NCI-H2107 treated with DMSO at 0.1 percent for 48 hours (cell line): ENCODE measurements around the gene ENTPD6.
A peak's percentile ranks its signal among the peaks of the same experiment; 100 is the strongest.
"Not testable (repeated sequence)": the region's sequence is repeated elsewhere in the genome, so short reads cannot be mapped to it uniquely, and the experiment has no call there.

Source experiments
- DNase-seq: peaks from one replicate; lab custom pipeline; 2025; ENCODE audit not compliant: unreplicated experiment; lab: John Stamatoyannopoulos, UW

ENTPD6 gene

GRCh38 chr20:25254986-25255680 is 59.6 kb downstream of the ENTPD6 start:
- no peak for DNase-seq

DNA sequence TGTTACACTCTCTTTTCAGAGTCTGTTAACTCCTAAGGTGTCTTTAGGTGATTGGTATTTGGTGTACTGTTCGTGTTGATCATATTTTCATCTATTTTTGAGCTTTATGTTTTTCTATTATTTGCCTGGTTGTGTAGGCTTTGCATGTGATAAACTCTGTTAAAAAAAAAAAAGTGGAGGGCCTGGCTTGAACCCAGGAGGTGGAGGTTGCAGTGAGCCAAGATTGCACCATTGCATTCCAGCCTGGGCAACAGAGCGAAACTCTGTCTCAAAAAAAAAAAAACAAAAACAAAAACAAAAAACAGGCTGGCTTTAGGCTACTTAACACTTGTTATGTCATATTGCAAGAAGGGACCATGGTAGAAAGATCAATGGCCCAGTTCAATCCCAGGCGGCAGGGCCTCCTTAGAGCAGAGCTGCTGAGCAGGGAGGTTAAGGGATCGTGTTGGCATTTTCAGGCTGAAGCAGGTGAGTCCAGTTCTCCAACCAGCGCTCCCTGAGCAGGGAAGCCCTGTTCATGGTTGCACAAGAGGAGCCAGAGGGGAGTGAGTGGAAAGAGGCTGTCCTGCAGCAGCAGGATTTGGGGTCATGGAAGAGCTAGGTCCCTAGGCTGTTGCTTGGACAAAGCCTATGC is 60.8 kb downstream of the ENTPD6 start:
- DNase-seq, result no peak

DNA sequence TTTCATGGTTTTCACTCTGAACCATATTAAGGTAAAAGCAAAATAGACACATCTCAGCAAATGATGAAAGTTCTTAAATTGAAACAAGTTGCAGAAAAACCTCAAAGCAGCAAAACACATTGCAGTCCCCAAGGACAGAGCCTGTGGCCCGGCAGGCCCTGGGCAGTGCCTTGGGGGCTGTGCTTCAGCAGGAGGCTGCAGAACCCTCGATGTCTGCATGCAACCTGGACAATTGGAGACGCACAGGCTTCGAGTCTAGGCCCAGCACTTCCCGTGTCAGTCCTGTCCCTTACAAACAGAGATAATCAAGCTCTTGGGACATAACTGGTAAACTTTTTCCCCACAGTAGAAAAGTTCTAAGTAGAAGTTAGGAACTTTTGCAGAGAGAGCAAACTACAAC is 61.6 kb downstream of the ENTPD6 start:
- no peak for DNase-seq

- DNase-seq, result no peak
These were observed 62.4 kb downstream of the ENTPD6 start for GRCh38 chr20:25257756-25258475.

DNA sequence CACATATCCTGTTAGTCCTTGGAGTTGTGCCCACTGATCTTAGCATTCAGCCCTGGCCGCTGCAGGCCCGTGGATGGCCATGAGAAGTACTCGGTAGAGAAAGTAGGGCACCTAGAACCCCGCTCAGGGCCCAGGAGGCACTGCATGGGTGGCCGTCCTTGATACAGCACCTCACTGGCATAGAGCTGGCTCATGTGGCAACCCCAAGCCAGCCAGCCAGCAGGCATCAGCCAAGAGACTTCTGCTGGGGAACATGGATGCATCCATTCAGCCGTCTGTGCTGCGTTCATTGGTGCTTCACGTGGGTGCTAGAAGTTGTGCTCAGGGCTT is 62.9 kb downstream of the ENTPD6 start:
- DNase-seq, result no peak

GRCh38 chr20:25258828-25259227 is 63.3 kb downstream of the ENTPD6 start:
- no peak for DNase-seq

GRCh38 chr20:25259358-25259757 is 63.8 kb downstream of the ENTPD6 start:
- DNase-seq, result no peak

DNA sequence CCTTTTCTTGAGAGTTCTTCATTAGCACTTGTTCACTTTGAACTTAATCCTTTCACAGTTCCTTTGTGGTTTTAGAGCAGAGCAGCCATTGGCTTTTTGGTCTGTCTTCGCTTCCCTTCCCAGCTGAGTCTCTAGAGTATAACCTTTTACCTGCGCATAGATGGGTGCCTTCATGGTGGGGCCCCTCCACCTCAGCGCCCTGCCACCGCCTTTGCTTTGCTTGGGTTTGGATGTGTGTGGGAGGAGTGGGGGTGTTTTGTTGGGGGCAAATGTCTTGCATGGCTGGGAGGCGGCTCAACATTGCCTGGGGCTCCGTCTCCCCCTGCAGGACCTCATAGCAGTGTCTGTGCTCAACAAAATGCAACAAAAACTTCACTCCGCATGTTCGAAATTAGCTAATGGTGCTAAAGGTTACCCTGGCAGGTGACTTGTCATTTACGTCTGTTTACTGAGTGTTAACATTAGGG is 64.3 kb downstream of the ENTPD6 start:
- no peak for DNase-seq

DNA sequence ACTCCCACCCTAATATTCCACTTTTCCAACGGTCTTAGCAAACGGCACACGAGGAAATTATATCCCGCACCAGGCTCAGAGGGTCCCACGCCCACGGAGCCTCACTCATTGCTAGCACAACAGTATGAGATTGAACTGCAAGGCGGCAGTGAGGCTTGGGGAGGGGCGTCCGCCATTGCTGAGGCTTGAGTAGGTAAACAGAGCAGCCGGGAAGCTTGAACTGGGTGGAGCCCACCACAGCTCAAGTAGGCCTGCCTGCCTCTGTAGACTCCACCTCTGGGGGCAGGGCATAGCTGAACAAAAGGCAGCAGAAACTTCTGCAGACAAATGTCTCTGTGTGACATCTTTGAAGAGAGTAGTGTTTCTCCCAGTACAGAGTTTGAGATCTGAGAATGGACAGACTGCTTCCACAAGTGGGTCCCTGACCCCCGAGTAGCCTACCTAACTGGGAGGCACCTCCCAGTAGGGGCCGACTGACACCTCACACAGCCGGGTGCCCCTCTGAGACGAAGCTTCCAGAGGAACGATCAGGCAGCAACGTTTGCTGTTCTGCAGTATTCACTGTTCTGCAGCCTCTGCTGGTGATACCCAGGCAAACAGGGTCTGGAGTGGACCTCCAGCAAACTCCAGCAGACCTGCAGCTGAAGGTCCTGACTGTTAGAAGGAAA is 65.4 kb downstream of the ENTPD6 start:
- not testable (repeated sequence) for DNase-seq

GRCh38 chr20:25269057-25269832 is 73.7 kb downstream of the ENTPD6 start:
- no peak for DNase-seq

DNA sequence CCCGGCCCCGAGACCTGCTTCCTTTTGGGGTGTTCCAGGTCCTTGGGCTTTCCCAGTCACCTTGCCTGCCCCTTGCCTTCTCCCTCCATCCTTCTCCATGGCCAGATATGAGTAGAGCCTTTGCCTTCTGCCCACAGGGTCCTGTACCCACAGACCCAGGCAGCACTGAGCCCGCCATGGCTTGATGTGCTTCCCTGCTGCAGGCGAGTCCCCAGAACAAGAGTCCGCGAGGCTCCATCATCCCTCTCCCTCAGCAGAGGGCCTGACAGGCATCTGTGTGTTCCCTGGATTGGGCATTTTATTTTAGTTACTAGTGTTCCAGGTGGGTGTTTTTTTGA is 74.3 kb downstream of the ENTPD6 start:
- DNase-seq, result no peak

- DNase-seq, result peak; percentile 61
These were observed 75.3 kb downstream of the ENTPD6 start for GRCh38 chr20:25270829-25271251.

DNA sequence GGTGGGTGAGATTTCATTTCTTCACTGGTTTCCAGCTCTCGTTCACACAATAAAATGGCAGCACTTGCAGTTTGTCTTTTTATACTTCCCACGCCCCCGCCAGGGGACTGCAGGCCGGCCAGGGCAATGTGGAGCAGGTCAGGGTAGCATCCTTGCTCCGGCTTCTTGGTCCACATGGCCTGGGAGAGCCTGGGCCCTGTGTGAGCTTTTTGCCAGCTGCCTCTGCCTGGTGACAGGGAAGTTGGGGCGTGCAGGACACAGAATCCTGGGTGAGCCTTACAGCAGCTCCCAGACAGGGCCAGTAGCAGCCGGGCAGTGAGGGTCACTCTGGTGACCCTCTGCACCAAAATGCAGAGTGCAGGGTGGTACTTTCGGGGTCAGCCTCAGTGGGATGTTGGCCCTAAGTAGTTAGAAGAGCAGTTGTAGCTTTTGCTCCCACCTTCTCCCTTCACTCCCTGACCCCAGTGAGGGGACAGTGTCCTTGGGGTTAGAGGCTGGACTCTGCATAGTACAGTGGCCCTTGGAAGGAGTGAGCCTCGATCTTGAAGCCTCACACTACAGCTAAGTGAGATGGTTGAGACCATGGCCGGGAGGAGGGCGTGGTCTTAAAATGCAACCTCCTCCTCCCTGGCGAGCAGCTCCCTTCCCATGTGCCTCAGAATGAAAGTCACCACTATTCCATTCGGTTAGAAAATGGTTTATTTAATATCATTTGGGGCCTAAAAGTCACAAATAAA is 76.1 kb downstream of the ENTPD6 start:
- DNase-seq, result no peak

DNA sequence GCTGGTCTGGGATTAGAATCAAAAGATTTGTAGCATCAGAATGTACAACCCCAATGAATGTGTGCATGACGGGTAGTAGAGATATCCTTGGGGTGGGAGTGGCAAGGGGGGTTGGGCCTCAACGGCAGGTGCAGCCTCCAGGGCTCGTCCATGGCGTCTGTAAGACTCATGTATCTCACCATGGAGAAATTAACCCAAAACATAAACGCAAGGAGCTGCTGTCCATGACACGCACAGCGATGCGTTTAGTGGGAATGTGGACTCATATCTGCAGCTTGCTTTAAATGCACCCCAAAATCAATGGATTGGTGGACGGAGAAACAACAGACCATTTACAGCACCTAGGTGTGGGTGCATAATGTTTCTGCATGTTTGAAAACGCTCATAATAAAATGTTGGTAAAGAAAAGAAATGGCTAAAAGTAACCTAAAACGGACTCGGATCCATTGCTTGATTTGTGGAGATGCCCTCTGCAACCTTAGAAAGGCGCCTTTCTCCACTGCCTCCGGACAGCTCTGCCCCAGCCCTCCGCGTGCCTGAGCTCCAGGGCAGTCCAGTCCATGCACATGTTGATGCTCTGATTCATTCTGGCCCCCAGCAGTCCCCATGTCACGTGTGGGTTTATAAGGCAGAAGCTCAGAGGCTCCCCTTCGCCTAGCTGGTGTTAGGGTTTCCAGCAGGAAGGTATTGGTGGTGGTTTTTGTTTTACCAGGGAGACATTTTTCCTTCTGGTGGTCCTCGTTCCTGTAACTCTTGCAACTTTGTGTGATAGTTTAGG is 76.9 kb downstream of the ENTPD6 start:
- DNase-seq, result no peak

GRCh38 chr20:25273046-25273445 is 77.5 kb downstream of the ENTPD6 start:
- no peak for DNase-seq

DNA sequence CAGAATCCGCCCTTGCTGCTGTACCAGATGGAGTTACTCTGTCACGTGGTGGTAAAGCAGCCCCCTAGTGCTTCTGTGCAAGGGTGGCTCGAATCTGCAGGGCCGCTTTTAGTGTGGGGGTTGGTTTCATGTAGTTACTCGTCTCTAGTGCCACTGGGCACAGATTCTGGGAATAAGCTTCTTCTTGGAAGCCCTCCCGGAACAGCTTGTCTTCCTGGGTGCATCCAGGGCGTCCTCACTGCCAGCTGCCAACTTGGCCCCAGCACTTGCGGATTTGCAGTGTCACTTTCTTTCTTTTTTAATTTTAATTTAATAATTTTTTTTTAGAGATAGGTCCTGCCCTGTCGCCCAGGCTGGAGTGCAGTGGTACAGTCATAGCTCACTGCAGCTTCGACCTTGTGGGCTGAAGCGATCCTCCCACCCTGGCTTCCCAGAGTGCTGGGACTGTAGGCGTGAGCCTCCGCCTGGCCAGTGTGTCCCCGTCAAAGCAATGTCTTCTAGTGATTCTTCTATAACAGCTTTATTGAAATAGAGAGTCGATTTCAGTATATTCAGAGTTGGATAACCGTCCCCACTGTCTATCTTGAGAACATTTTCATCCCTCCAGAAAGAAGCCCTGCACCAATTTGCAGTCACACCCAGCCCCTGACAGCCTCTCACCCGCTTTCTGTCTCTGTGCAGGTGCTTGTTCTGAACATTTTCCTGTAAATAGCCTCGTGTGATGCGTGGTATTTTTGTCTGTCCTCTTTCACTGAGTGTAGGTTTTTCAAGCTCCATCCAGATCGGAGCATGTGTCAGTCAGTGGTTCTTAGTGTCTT is 78.2 kb downstream of the ENTPD6 start:
- DNase-seq, result no peak

DNA sequence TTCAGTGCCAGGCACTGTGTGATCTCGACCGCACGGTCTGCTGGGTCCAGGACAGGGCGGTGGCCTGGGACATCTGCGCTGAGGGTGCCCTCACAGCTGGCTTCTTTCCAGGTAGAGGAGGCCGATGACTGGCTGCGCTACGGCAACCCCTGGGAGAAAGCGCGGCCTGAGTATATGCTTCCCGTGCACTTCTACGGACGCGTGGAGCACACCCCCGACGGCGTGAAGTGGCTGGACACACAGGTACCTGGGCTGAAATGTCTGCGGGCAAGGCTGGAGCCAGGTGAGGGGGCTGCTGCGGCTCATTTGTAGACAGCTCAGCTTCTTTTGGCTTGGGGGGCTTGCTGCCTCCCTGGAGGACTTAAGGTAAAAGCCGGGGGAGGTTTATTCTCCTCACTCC is 79.0 kb downstream of the ENTPD6 start:
- DNase-seq, result no peak

GRCh38 chr20:25274891-25275812 is 79.6 kb downstream of the ENTPD6 start:
- no peak for DNase-seq
